ENCODE measurements around the gene ENTHD1.
"Not testable (repeated sequence)": the region's sequence is repeated elsewhere in the genome, so short reads cannot be mapped to it uniquely, and the experiment has no call there.

Gene ENTHD1

DNA sequence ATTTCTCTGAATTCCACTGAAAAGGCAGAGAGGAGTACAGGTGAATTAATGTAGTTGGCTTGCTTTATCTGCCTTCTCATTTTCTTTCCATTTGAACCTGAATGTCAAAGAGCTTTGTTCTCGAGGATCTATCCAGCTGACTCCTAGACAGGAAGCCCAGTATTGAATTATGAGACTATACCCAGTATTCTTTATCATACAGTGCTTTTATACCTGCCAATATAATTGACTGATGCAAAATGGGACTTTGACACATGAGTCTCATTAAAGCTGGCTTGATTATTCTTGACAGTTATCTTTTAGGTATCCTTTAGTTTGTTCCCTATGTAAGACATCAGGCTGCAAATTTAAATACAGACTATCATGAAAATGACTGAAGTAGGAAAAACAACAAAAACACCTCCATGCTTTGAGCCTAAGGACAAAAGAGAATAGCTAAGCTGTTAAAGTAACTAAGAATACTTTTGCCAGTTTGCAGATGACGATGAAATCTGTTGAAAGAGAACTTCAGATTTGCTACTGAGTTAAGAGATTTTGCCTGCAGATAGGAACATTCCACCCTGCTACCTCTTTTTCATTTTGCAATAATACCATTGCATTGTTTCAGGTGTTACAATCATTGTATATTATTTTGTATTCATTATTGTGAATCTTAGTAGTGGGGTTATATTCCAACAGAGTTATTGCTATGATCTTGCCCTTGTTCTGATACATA, 117.1 kb downstream of the ENTHD1 start:
- DNase-seq (ENCODE audit: low read depth) = no peak

- no peak for DNase-seq (ENCODE audit: low read depth)
Observed at GRCh38 chr22:39773976-39774539, 119.5 kb downstream of the ENTHD1 start.

DNA sequence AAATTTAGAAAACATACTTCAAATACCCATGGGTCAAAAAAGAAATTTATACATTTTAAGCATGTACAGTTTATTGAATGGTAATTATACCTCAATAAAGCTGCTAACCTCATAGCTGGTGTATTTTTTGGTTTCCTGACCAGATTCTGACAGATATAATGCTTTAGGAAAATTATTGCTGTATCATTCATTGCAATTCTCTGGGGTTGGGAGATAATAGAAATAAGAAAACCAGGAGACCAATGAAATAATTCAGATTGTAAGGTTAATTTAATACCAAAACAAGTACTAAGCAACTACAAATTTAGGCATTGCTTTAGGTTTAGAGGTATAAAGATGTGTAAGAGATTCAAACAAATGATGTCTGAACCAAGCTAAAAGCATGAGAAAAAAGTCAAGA, 120.1 kb downstream of the ENTHD1 start:
- DNase-seq (ENCODE audit: low read depth) = no peak

GRCh38 chr22:39771486-39771885, 122.1 kb downstream of the ENTHD1 start:
- DNase-seq (ENCODE audit: low read depth) = no peak

DNA sequence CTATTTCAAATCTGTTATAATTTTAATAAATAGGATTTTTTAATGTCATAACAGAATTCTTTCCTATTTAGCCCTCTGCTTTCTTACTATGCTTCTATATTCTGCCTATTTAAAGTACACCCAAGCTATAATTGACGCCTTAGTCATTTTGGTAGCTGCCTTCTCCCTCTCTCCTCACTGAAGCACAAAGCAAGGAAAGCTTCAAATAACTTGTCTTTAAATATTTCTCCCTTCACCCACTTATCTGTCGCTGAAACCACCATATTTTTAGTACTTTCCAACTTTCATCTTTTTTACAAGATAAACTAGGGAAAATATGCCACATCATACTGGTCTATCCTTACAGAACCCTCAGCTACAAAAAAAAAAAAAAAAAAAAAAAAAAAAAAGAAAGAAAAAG, 127.9 kb downstream of the ENTHD1 start:
- DNase-seq (ENCODE audit: low read depth) = no peak

GRCh38 chr22:39765046-39765445, 128.5 kb downstream of the ENTHD1 start:
- DNase-seq (ENCODE audit: low read depth) = no peak

- DNase-seq (ENCODE audit: low read depth) = no peak
Observed at GRCh38 chr22:39763276-39763675, 130.3 kb downstream of the ENTHD1 start.

- DNase-seq (ENCODE audit: low read depth) = no peak
Observed at GRCh38 chr22:39750759-39751158, 142.8 kb downstream of the ENTHD1 start.

- DNase-seq (ENCODE audit: low read depth) = no peak
Observed at GRCh38 chr22:39748877-39749276, 144.7 kb downstream of the ENTHD1 start.

- no peak for DNase-seq (ENCODE audit: low read depth)
Observed at GRCh38 chr22:39746600-39747262, 146.8 kb downstream of the ENTHD1 start.

DNA sequence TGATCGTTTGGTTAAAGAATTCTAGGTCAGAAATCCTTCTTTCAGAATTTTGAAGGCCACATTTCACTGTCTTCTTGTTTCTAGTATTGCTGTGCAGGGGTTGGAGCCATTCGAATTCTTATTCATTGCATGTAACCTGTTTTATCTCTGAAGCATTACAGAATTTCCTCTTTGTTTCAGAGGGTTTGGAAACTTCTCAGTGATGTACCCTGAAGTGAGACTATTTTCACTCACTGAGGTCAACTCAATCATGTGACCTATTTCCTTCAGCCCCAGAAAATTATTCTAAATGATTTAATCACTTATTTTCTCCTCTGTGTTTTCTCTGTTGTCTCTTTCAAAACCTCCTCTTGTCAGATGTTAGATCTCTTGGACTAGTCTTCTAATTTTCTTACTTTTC, 147.8 kb downstream of the ENTHD1 start:
- no peak for DNase-seq (ENCODE audit: low read depth)

GRCh38 chr22:39744353-39744752, 149.2 kb downstream of the ENTHD1 start:
- no peak for DNase-seq (ENCODE audit: low read depth)

DNA sequence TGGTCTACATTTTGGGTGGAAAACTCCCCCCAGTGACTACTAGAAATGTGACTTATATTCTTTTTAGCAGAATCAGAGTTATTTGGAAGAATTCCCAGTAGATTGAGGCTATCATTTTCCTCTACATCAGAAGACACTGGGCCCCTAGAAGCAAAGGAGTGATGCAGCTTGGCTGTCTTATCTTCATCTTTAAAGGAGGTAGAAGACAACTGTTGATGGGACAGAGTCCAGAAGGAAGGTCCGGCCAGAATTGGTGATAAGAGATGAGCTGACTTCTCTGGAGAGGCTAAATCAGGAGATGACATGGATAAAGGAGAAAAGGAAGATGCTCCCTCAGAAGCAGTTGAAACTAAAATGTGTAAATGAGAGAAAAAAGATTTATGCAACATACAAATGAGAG, 149.6 kb downstream of the ENTHD1 start:
- DNase-seq (ENCODE audit: low read depth) = no peak

DNA sequence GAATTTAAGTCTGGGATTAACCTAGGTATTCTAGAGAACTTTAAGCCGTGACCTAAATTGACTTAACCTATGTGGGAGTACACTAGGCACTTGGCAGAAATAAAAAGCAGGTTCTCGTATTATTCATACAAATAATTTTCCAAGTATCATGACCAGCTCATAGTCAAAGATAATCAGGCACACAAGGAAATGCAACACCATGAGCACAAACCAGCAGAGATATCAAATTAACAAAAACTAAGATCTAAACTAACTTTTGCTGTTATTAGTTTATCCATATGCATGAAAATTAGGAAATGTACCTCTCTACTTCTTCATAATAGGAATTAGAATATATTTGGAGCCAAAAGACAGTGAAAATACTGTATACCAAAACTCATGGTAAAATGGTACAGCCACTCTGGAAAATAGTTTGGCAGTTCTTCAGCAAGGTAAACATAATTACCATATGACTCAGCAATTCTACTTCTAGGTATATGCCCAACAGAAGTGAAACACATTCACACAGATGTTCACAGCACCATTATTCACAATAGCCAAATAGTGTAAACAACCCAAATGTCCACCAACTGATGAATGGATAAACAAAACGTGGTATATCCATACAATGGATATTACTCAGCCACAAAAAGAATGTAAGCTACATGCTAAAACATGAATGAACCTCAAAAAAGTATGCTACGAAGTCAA, 154.1 kb downstream of the ENTHD1 start:
- DNase-seq (ENCODE audit: low read depth) = no peak

DNA sequence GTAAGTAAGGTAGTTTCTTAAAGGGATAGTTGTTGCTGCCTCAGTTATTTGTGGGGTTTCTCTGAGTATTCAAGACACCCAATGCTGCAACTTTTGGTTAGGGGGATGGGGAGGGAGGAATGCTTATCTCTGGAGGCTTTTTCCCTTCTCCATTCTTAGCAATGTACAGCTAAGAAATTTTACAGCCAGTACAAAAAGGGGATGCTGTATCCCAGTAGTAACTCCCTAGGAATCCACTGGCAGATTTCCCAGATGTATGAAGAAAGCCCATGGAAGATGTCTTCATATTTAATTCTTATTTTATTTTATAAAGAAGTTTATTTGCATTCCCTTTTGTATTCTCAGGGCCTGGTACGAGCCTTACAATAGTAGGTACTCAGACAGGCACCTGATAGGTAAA, 154.8 kb downstream of the ENTHD1 start:
- DNase-seq (ENCODE audit: low read depth) = no peak

DNA sequence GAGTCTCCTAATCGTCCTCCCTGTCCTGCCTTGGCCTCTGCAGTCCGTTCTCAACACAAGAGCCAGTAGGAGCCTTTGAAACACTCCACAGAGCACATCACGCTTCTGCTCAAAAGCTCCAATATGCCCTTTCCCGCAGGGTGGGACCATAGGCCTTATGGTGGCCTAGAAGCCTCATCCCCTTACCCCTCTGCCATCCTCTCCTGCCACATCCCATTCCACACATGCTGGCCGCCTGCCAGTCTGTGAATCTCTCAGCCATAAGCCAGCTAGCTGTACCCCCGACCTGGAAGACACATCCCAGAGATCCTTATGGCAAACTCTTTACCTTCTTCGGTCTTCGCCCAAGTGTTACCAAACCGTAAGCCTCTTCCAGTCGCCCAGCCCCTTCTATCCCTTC, 157.8 kb downstream of the ENTHD1 start:
- no peak for DNase-seq (ENCODE audit: low read depth)

GRCh38 chr22:39734866-39735265, 158.7 kb downstream of the ENTHD1 start:
- no peak for DNase-seq (ENCODE audit: low read depth)

DNA sequence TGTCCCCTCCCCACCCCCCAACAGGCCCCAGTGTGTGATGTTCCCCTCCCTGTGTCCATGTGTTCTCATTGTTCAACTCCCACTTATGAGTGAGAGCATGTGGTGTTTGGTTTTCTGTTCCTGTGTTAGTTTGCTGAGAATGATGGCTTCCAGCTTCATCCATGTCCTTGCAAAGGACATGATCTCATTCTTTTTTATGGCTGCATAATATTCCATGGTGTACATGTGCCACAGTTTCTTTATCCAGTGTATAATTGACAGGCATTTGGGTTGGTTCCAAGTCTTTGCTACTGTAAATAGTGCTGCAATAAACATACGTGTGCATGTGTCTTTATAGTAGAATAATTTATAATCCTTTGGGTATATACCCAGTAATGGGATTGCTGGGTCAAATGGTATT, 159.5 kb downstream of the ENTHD1 start:
- DNase-seq (ENCODE audit: low read depth) = not testable (repeated sequence)

- no peak for DNase-seq (ENCODE audit: low read depth)
Observed at GRCh38 chr22:39733191-39733590, 160.4 kb downstream of the ENTHD1 start.

GRCh38 chr22:39732625-39733024, 160.9 kb downstream of the ENTHD1 start:
- DNase-seq (ENCODE audit: low read depth) = no peak

DNA sequence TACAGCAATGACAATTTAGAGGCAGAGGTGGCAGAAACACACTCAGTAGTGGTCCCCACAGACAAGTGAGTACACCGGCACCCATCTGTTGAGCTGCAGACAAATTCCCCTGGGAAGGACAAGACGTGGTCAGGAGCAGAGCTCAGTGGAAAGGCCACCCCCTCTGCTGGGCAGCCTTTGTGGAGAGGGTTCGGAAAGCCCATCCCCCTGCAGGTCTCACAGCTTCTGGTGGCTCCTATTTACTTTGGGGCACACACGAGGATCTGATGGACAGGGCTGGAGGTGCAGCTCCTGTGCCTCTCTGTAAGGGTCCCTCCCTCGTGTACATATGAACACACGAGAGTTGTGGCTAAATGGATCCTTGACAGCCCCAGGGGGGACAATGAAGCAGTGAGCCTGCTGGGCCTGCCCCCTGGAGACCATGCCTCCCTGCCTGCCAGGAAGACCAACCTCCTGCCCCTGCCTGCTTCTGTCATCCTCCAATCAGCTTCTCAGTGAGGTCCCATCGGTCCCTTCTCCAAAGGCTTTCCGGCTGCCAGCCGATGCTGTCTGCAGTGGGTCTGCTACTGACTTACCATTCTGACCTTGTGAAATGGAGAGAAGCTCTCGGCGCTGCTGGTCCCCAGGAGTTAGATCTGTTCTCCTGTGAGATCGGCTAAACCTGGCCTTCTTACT, 161.5 kb downstream of the ENTHD1 start:
- no peak for DNase-seq (ENCODE audit: low read depth)

GRCh38 chr22:39731481-39731880, 162.1 kb downstream of the ENTHD1 start:
- DNase-seq (ENCODE audit: low read depth) = no peak

All from HS-27A (cell line).